KMS-11 (cell line): ENCODE measurements around the gene NCKIPSD.

Experiments used
- H2AFZ ChIP-seq: fragments of 200-600 bp; sonication (generic); 2 replicates; pipeline ENCODE4 v1.6.1; 2016; ENCODE audit warnings: antibody characterized with exemption, mixed run types, low read depth
- H3K27ac ChIP-seq: fragments of 200-600 bp; sonication (generic); 2 replicates; pipeline ENCODE4 v1.6.1; 2016; ENCODE audit warnings: mild to moderate bottlenecking, mixed run types
- H3K27me3 ChIP-seq: fragments of 200-600 bp; sonication (generic); 2 replicates; pipeline ENCODE4 v1.6.1; 2017; ENCODE audit warnings: mild to moderate bottlenecking, low read depth, mixed run types, moderate library complexity; ENCODE audit not compliant: insufficient read depth
- H3K36me3 ChIP-seq: fragments of 200-600 bp; sonication (generic); 2 replicates; pipeline ENCODE4 v1.6.1; 2017; ENCODE audit warnings: mild to moderate bottlenecking, mixed run types; ENCODE audit not compliant: insufficient read depth
- H3K4me1 ChIP-seq: fragments of 200-600 bp; sonication (generic); 2 replicates; pipeline ENCODE4 v1.6.1; 2016; ENCODE audit warnings: mild to moderate bottlenecking, low read depth, mixed run types; ENCODE audit not compliant: poor library complexity, severe bottlenecking
- H3K4me2 ChIP-seq: fragments of 200-600 bp; sonication (generic); 2 replicates; pipeline ENCODE4 v1.7.0; 2016; ENCODE audit warnings: mild to moderate bottlenecking, mixed run types
- H3K4me3 ChIP-seq: fragments of 200-600 bp; sonication (generic); IDR thresholded peaks from 2 replicates; pipeline ENCODE4 v1.6.1; 2017; ENCODE audit warnings: low read depth, low read length, mixed read lengths; ENCODE audit not compliant: insufficient read depth
- H3K79me2 ChIP-seq: fragments of 200-600 bp; sonication (generic); 2 replicates; pipeline ENCODE4 v1.6.1; 2016; ENCODE audit warnings: low read depth, mixed run types; ENCODE audit not compliant: insufficient read depth
- H3K9ac ChIP-seq: fragments of 200-600 bp; sonication (generic); 2 replicates; pipeline ENCODE4 v1.6.1; 2016; ENCODE audit warnings: mild to moderate bottlenecking, mixed run types
- H4K20me1 ChIP-seq: fragments of 200-600 bp; sonication (generic); 2 replicates; pipeline ENCODE4 v1.6.1; 2016; ENCODE audit warnings: mild to moderate bottlenecking, mixed run types; ENCODE audit not compliant: insufficient read depth
- CTCF ChIP-seq: fragments of 200-600 bp; sonication (generic); conservative IDR thresholded peaks from 2 replicates; pipeline ENCODE4 v1.6.1; 2017; ENCODE audit warnings: low read depth, mild to moderate bottlenecking, antibody characterized with exemption, low read length, moderate library complexity, mixed read lengths

The NCKIPSD gene

DNA sequence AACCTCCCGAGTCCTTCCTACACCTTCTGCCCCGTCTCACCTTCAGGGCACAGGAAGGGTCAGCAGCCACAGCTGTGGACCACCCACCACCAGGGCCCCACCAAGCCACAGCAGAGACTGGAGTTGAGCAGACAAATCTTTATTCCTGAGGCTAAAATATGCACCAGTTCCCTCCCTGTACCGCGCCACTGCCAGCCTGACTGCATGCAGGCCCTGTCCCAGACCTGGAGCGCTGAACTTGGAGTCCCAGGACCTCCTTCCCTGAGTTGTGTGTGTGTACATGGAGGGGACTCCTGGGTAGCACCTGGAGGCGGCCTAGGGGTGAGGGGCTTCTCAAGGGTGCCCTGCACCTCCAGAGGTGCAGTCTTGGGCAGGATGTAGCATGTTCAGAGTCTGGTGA, 60.1 kb downstream of the NCKIPSD start:
- Histone ChIP-seq H4K20me1 (no peaks in the 10 kb centered on the region), H3K27ac (no peak overlapping the region), H3K36me3 (no peaks in the 10 kb centered on the region)

GRCh38 chr3:48624767-48625166, 60.9 kb downstream of the NCKIPSD start:
- TF ChIP-seq CTCF: no peak
- no peak overlapping the region for H3K27ac ChIP-seq

More for the DNA sequence above, 60.1 kb downstream of the NCKIPSD start:
- no peak overlapping the region for H2AFZ ChIP-seq
- H3K4me3 ChIP-seq: no peak overlapping the region
- H3K27me3 ChIP-seq: no peaks in the 10 kb centered on the region
- no peaks in the 10 kb centered on the region for H3K79me2 ChIP-seq
- TF ChIP-seq CTCF: no peak
- no peaks in the 10 kb centered on the region for H3K4me1 ChIP-seq
- no peak overlapping the region for H3K9ac ChIP-seq
- H3K4me2 ChIP-seq: no peak overlapping the region

GRCh38 chr3:48623851-48624547, 61.7 kb downstream of the NCKIPSD start:
- H3K4me2 ChIP-seq: no peak overlapping the region
- no peak overlapping the region for H3K27ac ChIP-seq
- no peak overlapping the region for H3K9ac ChIP-seq
- H3K79me2 ChIP-seq: no peaks in the 10 kb centered on the region
- no peaks in the 10 kb centered on the region for H3K4me1 ChIP-seq
- H3K27me3 ChIP-seq: no peaks in the 10 kb centered on the region
- no peaks in the 10 kb centered on the region for H3K36me3 ChIP-seq
- no peak for TF ChIP-seq CTCF
- H3K4me3 ChIP-seq: no peak overlapping the region
- H2AFZ ChIP-seq: no peak overlapping the region
- no peaks in the 10 kb centered on the region for H4K20me1 ChIP-seq

More at GRCh38 chr3:48624767-48625166, 60.9 kb downstream of the NCKIPSD start:
- Histone ChIP-seq H3K27me3 (no peaks in the 10 kb centered on the region), H3K36me3 (no peaks in the 10 kb centered on the region), H4K20me1 (no peaks in the 10 kb centered on the region), H3K79me2 (no peaks in the 10 kb centered on the region), H3K4me1 (no peaks in the 10 kb centered on the region), H3K4me3 (no peak overlapping the region), H3K9ac (no peak overlapping the region), H3K4me2 (no peak overlapping the region), H2AFZ (no peak overlapping the region)
